Central memory CD4-positive, alpha-beta T cell (primary cell): ENCODE measurements around the gene ANKRD13D.

ENCODE experiments used
- DNase-seq: peaks from one replicate; pipeline ENCODE4 v3.0.0; 2022

ANKRD13D gene

DNA sequence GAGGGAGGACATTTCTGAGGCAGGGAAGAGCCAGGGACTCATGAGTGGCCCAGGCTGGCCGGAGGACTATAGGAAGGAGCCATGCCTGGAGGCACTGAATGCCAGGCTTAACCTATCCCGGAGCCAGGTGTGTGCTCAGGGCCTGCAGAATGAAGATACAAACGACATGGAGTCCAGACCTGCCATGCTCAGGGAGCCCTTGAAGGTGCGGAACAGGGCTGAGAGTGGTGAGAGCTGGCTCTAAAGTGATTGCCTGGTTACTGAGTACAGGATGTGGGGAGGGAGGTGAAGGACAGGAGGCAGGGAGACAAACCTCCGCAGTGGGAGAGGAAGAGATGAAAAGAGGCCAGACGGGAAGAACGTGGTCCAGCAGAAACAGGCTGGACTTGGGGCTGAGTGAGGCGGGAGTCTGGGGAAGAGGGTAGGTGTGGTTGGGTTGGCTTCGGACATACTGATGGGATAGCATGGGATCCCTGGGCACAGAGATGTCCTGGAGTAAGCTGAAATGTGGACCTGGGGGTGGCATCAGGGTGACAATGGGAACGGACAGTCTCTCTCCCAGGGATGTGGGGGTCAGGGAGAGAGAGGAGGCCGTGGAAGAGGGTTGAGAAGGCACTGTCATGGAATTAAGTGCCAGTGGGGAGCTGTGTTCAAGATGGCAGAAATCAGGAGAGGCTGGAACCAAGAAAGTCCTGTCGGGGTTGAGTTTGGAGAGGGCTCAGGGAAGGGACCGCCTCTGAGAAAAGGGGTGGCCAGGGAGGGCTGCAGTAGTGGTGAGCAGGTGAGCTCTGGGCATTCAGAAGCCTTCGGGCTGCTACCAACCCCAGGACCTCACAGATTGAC, 1.5 kb upstream of the ANKRD13D start:
- peak; percentile 52 for DNase-seq

DNA sequence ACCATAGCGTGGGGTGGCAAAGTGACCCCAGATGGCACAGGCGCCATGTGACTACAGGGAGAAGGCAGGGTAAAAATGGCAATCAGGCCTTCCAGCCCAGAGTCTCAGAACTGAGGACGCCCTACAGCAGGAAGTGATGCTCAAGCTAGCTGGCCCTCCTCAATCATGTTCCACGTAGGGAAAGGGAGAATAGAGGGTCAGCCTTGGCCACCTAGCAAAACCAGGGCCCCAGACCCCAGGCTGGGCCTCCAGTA, 978 bp upstream of the ANKRD13D start:
- no peak for DNase-seq

DNA sequence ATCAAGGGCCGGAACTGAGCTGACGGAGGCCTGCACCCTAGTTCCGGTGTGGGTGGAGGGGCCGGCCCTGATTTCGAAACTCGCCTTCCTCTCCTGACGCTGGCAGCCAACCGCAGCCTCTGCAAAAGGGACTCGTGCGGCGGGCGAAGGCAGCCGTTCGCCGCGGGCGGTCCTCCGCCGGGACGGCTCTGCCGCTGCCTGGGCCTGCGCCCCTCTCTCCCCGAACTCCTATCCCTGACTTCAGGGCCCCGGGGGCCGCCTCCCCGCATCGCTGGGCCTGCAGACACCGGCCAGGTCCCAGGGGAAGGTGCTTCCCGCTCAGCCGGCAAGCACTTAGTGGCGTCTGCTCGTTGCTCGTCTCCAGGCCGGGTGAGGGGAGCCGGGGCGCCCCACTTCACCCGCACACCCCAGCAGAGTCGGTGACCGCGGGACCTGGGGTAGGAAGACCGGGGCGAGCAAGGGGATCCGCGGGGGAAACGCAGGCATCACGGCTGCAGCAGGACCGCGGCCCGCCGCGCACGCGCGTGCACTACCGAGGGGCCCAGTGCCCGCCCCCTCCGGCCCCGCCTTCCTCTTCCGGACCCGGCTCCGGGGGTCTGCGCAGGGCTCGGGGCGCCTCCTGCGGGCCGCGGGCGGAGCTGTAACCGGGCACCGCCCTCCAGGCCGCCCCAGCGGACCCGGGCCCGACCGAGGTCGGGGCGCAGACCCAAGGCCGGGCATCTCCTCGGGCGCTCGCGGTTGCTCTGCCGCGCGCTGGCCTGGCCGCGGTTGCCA, 464 bp upstream of the ANKRD13D start:
- peak; percentile 92 for DNase-seq

DNA sequence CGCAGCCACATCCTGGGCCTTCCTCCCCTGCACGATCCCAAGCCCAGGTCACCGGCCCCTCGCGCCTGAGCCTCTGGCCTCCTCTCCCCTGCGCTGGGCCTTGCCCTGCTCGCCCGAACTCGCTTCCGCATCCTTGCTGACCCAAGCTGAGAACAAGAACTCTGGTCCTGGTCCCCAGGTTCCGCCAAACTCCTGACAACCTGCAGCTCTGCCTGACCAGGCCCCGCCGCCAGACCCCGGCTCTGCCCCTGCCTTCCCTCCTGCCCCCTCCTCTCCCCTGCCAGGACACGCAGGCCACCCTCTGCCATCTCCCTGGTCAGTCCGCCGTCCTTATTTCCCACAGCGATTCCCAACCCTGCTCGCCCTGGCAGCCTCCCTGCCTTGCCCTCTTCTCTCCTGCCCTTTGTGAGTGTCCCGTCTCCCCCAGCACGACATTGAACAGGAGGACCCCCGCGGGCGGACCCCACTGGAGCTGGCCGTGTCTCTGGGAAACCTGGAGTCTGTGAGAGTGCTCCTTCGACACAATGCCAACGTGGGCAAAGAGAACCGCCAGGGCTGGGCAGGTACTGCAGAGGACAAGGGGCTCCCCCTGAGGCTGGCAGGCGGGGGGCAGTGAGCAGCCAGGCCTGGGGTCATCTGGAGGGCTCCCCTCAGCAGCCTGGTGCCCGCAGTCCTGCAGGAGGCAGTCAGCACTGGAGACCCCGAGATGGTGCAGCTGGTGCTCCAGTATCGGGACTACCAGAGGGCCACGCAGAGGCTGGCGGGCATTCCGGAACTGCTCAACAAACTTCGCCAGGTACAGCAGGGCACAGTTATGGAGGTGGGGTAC, 762 bp downstream of the ANKRD13D start:
- no peak for DNase-seq

DNA sequence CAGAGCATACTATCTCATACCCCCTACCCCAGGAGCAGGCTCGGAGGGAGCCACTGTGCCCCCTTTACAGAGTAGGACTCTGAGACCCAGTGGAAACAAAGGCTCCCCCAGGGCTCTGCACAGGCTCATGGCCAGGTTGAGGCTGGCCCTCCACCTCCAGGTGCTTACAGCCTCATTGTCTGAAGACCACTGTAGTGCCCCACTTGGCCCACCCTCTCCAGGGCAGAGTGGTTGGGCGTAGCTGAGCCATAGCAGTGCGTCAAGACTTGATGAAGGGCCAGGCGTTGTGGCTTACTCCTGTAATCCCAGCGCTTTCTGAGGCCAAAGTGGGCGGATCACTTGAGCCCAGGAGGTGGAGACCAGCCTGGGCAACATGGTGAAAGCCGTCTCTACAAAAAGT, 1.7 kb downstream of the ANKRD13D start:
- no peak for DNase-seq

DNA sequence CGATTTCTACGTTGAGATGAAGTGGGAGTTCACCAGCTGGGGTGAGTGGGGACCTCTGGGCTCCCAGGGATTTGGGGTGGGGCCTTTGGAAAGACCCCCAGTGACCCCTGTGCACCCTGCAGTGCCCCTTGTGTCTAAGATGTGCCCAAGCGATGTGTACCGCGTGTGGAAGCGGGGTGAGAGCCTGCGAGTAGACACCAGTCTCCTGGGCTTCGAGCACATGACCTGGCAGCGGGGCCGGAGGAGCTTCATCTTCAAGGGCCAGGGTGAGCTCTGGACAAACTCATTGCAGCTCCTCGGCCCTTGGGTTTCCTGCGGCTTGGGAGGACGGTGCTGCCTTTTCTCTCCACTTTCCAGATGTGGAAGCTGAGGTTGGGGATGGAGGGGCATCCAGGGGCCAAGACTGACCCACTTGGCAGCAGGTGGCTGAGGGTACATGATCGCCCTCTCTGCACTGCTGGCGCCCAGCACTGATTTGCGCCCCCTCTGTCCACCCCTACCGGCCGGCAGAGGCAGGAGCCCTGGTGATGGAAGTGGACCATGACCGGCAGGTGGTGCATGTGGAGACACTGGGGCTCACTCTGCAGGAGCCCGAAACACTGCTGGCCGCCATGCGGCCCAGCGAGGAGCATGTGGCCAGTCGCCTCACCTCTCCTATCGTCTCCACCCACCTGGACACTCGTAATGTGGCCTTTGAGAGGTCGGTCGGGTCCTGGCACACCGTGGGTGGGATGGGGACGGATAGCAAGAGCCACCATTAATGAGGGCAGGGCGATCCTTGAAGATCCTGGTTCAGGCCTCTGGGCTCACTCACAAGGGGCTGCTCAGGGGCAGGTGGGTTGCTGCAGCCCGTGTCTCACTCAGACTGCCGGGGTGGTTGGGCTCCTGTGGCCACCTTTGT, 2.6 kb downstream of the ANKRD13D start:
- no peak for DNase-seq

DNA sequence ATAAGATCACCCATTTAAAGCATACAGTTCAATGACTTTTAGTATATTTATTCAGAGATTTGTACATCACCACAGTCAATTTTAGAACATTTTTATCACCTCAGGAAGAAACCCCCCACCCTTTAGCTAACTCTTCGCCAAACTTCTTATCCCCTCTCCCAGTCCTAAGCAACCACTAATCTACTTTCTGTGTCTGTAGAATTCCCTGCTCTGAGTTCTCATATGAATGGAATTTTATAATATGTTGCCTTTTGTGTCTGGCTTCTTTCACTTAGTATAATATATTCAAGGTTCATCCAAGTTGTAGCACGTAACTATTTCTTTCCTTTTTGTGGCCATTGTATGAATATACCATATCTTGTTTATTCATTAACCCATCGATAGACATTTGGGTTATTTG, 3.6 kb downstream of the ANKRD13D start:
- no peak for DNase-seq

DNA sequence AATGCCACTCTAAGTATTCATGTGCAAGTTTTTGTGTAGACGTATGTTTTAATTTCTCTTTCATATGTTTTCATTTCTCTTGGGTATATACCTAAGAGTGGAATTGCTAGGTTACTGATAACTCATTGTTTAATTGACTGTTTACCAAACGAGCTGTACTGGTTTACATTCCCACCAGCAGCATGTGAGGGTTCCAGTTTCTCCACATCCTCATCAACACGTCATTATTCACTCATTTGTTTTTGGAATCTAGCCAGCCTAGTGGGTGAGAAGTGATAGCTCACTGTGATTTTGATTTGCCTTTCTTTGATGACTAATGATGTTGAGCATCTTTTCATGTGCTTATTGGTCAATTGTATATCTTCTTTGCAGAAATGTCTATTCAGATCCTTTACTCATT, 4.0 kb downstream of the ANKRD13D start:
- peak; percentile 69 for DNase-seq

DNA sequence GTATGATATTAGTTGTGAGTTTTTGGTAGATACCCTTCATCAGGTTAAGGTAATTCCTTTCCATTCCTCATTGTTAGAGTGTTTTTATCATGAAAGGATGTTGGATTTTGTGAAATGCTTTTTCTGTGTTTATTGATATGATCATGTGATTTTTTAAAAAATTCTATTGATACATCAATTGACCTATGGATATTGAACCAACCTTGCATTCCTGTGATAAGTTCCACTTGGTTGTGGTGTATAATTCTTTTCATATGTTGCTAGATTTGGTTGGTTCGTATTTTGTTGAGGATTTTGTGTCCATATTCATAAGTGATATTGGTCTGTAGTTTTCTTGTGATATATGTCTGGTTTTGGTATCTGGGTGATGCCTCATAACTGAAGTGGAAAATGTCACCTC, 6.7 kb downstream of the ANKRD13D start:
- no peak for DNase-seq

DNA sequence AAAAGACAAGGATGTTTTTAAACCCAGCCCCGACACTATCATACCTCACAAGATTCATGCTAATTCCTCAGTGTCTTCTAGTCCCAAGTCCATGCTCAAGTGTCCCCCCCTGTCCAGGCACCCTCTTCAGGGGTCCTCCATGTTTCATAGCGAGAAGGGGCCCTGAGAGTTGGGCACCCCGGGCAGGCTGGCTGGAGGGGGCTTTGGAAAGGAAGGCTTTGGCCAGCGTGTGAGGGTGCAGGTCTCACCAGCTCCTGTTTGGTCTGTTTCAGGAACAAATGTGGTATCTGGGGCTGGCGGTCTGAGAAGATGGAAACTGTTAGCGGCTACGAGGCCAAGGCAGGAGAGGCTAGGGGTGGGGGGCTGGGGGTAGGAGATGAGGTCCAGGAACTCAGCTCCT, 9.7 kb downstream of the ANKRD13D start:
- DNase-seq = no peak

DNA sequence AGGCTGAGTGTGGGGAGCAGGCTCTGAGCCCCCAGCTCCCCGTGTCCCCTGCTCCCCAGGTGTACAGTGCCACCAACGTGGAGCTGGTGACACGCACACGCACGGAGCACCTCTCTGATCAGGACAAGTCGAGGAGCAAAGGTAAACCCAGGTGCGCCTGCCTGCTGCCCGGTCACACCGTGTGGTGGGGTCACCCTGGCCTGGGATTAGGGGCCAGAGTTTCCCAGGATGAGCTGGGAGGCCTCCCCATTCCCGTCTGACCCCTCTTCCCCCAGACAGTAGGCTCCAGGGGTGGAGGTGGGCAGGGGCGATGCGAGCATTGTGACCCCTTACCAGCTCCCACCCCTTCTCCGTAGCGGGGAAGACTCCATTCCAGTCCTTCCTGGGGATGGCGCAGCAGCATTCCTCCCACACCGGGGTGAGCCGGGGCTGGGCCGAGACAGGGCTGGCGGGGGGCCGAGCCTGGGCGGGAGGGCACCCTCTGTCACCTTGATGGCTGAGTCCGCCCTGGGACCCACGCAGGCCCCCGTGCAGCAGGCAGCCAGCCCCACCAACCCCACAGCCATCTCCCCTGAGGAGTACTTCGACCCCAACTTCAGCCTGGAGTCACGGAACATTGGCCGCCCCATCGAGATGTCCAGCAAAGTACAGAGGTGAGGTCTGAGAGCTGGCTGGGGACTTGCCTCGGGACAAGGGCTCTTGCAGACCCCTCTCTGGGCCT, 10.5 kb downstream of the ANKRD13D start:
- DNase-seq = no peak

DNA sequence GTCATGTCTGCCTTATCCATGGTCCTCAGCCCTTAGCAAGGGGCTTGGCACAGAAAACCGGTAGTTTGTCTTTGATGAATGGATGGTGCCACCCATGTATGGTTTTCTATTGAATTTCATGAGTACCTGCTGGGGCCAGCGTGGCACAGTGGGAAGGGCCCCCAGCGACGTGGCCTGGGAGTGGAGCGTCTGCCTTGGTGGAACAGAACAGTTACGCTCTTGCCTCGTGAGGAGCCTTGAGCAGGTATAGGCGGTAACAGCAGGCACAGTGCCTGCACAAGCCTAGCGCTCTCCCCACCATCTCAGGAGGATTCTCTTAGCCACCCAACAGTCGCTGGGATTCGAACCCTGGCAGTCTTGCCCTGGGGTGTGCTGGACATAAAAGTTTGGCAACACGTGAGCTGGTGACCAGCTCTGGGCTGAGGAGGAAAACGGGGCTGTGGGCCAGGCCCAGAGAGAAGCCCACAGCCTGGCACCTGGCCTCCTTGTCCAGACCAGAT, 11.2 kb downstream of the ANKRD13D start:
- DNase-seq = no peak

DNA sequence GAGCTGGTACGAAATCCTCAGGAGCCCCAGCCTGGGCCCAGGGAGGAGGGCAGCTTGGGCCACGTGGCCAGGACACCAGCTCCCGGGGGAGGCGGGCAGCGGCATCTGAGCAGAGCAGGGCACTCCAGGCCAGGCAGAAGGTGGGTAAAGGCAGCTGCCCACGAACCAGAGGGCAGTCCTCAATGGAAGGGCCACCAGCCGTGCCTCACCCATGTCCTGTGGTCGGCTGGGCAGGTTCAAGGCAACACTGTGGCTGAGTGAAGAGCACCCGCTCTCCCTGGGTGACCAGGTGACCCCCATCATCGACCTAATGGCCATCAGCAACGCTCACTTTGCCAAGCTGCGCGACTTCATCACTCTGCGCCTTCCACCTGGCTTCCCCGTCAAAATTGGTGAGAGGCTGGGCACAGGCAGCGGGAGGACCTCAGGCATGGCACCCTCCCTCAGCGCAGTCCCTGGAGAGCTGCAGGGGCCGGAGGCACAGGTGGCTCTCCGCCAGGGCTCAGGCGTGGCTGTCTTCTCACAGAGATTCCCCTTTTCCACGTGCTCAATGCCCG, 11.7 kb downstream of the ANKRD13D start:
- DNase-seq = no peak

DNA sequence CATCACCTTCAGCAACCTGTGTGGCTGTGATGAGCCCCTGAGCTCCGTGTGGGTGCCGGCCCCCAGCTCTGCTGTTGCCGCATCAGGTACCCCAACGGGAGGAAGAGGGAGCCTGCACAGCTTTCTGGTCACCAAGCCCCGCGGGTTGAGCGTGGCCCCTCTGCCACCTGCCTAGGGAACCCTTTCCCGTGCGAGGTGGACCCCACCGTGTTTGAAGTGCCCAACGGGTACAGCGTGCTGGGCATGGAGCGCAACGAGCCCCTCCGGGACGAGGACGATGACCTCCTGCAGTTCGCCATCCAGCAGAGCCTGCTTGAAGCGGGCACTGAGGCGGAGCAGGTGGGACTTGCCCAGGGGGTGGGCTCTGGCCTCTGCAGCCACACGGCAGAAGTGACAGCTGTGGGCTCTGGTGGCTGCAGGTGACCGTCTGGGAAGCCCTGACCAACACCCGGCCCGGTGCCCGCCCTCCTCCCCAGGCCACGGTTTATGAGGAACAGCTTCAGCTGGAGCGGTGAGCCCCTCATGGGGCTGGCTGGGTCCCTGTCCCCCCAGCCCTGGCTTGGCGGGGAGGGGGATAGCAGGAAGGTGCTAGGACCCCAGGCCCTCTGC, 12.3 kb downstream of the ANKRD13D start:
- no peak for DNase-seq

DNA sequence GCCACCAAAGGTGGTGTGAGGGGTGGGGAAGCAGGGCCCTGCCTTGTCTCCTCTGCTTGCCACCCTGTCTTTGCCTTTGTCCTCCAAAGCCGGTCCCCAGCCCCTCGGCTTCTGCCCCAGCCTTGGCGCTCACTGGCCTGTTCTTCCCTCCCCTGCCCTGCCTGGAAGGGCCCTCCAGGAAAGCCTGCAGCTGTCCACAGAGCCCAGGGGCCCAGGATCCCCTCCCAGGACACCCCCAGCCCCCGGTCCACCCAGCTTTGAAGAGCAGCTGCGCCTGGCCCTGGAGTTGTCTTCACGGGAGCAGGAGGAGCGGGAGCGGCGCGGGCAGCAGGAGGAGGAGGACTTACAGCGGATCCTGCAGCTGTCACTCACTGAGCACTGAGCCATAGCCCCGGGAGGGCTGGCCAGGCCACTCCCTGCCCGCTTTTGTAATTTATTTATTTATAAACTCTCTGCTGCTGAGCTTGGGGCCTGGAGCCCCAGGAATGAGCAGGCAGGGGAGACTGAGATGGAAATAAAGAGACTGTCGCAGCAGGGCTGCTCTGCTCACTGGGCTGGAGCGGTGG, 12.9 kb downstream of the ANKRD13D start:
- DNase-seq = no peak

DNA sequence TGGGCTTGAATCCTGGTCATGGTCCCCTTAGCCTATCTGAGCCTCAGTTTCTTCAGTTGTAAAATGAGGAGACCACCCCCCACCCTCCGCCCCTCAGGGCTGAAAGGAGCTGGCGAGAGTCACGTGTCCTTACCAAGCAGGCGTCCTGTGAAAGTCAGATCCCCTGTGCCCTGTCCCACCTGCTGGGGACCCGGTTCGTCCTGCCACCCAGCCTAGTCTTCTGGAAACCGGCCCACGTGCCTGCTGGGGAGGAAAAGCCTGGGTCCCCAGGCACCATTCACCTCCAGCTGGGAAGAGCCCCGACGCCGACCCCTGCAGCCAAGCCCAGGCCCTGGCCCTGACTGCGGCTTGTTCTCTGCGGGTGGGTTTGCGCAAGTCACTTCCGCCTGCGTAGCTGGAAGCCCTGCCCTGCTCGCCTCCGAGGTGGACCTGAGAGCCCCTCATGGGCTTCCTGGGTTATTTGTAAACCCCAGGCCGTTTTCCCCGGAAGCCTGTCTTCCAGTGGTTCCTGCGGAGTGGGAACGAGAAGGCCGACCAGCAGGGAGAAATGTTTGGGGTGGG, 13.5 kb downstream of the ANKRD13D start:
- no peak for DNase-seq

DNA sequence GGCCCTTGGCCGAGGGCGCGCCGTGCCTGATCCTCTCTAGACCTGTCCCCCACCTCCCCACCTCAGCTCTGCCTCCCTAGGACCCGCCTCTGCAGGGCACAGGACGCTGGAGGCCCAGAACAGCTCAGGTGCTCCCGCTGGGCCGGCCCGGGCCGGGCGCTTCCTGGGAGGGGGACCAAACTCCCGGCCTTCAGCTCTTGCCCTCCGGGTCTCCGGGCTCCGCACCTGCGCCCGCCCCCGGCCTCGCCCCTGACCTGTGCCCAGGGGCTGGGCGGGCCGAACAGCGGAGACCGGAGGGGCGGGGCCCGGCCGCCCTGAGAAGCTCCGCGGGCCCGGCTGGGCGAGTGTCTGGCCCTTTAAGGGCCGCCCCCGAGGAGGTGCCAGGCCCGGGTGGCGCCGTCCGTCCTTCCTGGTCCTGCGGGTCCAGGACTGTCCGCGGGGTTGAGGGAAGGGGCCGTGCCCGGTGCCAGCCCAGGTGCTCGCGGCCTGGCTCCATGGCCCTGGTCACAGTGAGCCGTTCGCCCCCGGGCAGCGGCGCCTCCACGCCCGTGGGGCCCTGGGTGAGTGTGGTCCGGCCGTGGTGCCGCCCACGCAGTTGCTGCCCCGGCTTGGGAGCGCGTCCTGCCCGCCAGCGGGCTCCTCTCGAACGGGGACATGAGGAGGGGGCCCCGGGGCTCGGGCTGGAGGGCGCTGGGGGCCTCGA, 14.2 kb downstream of the ANKRD13D start, which contains the start of gene SSH3:
SSH3 (plus strand) TSS at position 399 of the 703 bp plus-strand sequence; CDS start at position 495, 96 bp downstream.
- no peak for DNase-seq

DNA sequence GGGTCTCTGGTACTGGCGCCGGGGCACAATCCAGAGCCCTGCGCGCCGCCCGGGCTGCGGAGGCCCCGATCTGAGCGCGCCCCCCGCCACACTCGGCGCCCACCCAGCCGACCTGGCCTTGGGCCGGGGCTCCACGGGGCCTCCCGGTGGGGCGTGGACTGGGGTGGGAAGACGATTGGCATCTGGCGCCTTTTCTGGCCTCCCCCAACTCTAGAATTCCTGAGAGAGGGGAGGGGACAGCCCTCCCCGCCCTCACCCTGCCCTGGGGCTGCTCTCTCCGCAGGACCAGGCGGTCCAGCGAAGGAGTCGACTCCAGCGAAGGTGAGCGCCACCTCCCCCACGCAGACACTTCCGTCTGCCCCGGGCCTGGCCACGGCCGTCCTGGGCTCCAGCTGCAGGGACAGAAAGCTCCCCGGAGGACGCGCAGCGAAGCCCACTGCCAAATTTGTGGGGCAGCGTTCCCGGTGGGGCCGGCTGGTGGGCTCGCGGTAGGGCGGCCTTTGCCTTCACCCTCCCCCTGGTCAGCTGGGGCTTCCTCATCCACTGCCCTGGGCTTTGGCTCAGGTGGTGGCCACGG, 14.8 kb downstream of the ANKRD13D start:
- DNase-seq = no peak
